Measurements from ENCODE around the gene COL18A1. TPM values are rescaled to one million over a fixed set of nuclear protein-coding genes. Genes with fewer than 3 reads are reported as not detected.

COL18A1 gene
- total RNA-seq, 1 donor from 2014 or later, result 535 TPM

- no peak for DNase-seq (ENCODE audit: low read depth)
- H3K4me3 ChIP-seq (ENCODE audit: low read depth, low read length), result no peak overlapping the region
- TF ChIP-seq, protein P1, sequence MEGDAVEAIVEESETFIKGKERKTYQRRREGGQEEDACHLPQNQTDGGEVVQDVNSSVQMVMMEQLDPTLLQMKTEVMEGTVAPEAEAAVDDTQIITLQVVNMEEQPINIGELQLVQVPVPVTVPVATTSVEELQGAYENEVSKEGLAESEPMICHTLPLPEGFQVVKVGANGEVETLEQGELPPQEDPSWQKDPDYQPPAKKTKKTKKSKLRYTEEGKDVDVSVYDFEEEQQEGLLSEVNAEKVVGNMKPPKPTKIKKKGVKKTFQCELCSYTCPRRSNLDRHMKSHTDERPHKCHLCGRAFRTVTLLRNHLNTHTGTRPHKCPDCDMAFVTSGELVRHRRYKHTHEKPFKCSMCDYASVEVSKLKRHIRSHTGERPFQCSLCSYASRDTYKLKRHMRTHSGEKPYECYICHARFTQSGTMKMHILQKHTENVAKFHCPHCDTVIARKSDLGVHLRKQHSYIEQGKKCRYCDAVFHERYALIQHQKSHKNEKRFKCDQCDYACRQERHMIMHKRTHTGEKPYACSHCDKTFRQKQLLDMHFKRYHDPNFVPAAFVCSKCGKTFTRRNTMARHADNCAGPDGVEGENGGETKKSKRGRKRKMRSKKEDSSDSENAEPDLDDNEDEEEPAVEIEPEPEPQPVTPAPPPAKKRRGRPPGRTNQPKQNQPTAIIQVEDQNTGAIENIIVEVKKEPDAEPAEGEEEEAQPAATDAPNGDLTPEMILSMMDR (conservative IDR thresholded peaks at IDR 0.05; ENCODE audit: low read depth, low read length), result no peak
Measured at GRCh38 chr21:45403133-45403824, 1.7 kb upstream of the COL18A1 start.

DNA sequence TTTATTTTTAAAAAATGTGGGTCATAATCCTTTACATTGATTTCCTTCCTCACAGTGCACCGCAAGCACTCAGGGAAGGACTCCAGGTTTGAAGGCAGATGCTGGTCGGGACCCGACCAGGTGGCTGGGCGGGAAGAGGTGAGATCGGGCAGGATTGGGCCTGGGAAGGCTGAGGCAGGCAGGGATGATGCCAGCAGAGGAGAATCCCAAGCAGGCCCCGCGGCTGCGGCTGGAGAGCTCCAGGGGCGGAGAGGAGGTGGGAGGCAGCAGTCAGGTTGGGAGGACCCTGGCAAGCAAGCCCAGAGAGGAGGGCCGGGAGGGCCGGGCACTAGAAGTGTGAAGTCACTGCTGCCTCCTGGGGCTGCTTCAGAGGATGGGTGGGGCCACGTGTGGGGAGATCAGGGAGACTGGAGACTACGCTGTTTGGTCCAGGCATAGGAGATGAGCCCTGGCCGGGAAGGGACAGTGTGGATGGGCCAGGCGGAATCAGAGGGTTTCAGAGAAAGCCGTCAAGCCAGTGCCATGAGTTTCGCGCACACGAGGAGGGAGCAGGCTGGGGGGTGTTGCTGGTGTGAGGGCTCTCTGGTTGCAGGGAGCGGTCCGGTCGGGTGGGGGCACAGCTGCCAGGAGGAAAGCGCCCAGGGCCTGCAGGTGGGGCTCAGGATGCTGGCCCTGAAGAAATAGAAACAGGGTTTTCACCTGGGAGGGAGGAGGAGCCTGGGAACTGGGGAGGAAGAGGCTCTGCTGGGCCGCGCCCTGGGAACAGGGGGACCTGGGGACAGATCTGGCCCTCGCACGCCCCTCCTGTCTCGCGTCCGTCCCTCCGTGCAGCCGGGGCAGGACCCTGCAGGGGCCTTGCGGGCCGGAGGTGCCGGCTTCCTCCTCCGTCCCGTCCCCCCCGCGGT, 888 bp upstream of the COL18A1 start:
- H3K4me3 ChIP-seq (ENCODE audit: low read depth, low read length), result peak overlapping the region; percentile 56
- no peak for DNase-seq (ENCODE audit: low read depth)
- TF ChIP-seq, protein P1 (conservative IDR thresholded peaks at IDR 0.05; ENCODE audit: low read depth, low read length), result no peak

- H3K4me3 ChIP-seq (ENCODE audit: low read depth, low read length), result peak overlapping the region; percentile 75
- TF ChIP-seq, protein P1 (conservative IDR thresholded peaks at IDR 0.05; ENCODE audit: low read depth, low read length), result no peak
- DNase-seq (ENCODE audit: low read depth), result no peak
Measured at GRCh38 chr21:45405271-45405818, 380 bp downstream of the COL18A1 start.

GRCh38 chr21:45405819-45406762, 1.1 kb downstream of the COL18A1 start:
- TF ChIP-seq, protein P1 (conservative IDR thresholded peaks at IDR 0.05; ENCODE audit: low read depth, low read length), result no peak
- DNase-seq (ENCODE audit: low read depth), result peak; percentile 76
- H3K4me3 ChIP-seq (ENCODE audit: low read depth, low read length), result peak overlapping the region; percentile 75

DNA sequence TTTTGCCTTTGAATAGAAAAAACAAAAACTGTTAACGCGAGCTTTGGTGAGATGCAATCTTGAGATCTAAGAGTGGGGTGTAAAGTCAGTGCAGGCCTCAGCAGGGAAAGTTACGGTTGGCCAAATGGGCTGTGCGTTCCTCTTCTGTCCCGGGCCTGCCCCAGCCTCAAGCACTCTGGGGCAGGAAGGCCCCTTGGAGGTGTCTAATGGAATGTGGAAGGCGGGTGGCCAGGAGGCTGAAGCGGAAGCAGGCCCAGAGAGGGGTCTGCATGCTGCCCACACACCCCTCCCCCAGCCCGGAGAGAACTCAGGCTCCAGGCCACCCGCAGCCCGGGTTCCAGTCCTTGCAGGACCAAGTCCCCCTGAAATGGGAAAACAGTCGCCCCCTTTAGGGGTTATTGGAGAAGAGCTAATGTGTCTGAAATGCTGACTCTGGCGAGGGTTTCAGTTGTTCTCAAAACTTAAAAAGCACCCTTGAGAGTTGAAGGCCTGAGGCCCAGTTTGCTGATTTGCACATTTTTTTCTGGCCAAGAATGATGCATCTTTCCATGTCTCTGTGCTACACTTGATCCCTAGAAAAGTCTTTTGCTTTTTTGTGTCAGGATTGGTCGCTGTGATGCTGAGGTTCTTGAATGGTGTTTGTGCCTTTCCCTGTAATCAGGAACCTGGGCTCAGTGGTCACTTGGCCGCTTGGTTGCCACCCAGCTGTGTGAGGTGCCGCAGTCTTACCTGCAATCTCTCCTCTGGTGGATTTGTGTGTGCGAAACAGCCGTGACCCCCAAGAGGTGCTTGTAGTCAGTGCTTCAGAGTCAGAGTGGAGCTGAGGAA, 2.0 kb downstream of the COL18A1 start:
- TF ChIP-seq, protein P1 (conservative IDR thresholded peaks at IDR 0.05; ENCODE audit: low read depth, low read length), result peak; percentile 5
- no peak for DNase-seq (ENCODE audit: low read depth)
- H3K4me3 ChIP-seq (ENCODE audit: low read depth, low read length), result peak overlapping the region; percentile 75

Data from epithelial cell of proximal tubule (primary cell).